HepG2 (cell line): ENCODE data around the gene ADAR. TPM values are rescaled to one million over a fixed set of nuclear protein-coding genes. Genes with fewer than 3 reads are reported as not detected.
A peak's percentile ranks its signal among the peaks of the same experiment; 100 is the strongest.

Experiments
- ASH2L ChIP-seq: fragments of 300-600, 200-600 bp; sonication (generic); IDR thresholded peaks from 2 replicates; pipeline ENCODE4 v1.7.0; 2017; ENCODE audit warnings: low read depth, mild to moderate bottlenecking, moderate library complexity, mixed read lengths, low read length; ENCODE audit not compliant: insufficient read length
- CEBPG ChIP-seq: IDR thresholded peaks from 2 replicates; pipeline ENCODE4 v1.6.1; 2016
- FOXA1 ChIP-seq, 2 experiments: fragments of 450-650 bp in 1 of 2; sonication (generic) in 1 of 2; formaldehyde crosslinking in 1 of 2; IDR thresholded peaks; 2 replicates each; pipeline versions ENCODE4 v1.4.0 to v1.6.1; 2016 to 2020; ENCODE audit warnings: missing genetic modification reagents in 1 of 2
- GATAD2A ChIP-seq: IDR thresholded peaks from 2 replicates; pipeline ENCODE4 v1.6.1; 2016
- HNF4A ChIP-seq: sonication (generic); formaldehyde crosslinking; IDR thresholded peaks from 2 replicates; pipeline ENCODE4 v1.4.0; 2020; ENCODE audit warnings: missing genetic modification reagents
- RFX3 ChIP-seq: IDR thresholded peaks from 2 replicates; pipeline ENCODE4 v1.6.1; 2016; ENCODE audit warnings: missing biosample characterization, missing genetic modification reagents
- SAP130 ChIP-seq: IDR thresholded peaks from 2 replicates; pipeline ENCODE4 v1.6.1; 2016; ENCODE audit warnings: low read depth
- TRIM24 ChIP-seq: sonication (generic); formaldehyde crosslinking; IDR thresholded peaks from 2 replicates; pipeline ENCODE4 v1.8.0; 2022; ENCODE audit warnings: mild to moderate bottlenecking, missing genetic modification reagents
- YEATS2 ChIP-seq: sonication (generic); formaldehyde crosslinking; IDR thresholded peaks from 2 replicates; pipeline ENCODE4 v1.4.0; 2020; ENCODE audit warnings: missing genetic modification reagents, borderline replicate concordance
- ZBTB7A ChIP-seq: sonication (generic); formaldehyde crosslinking; IDR thresholded peaks from 2 replicates; pipeline ENCODE4 v1.8.0; 2022; ENCODE audit warnings: mild to moderate bottlenecking, missing genetic modification reagents
- ZFP90 ChIP-seq: sonication (generic); formaldehyde crosslinking; IDR thresholded peaks from 2 replicates; pipeline ENCODE4 v1.8.0; 2022; ENCODE audit warnings: missing genetic modification reagents, mild to moderate bottlenecking, inconsistent platforms, borderline replicate concordance
- ZHX1 ChIP-seq: sonication (generic); formaldehyde crosslinking; IDR thresholded peaks from 2 replicates; pipeline ENCODE4 v1.8.1; 2022; ENCODE audit warnings: low read depth, mild to moderate bottlenecking, missing genetic modification reagents
- ZIK1 ChIP-seq: sonication (generic); formaldehyde crosslinking; IDR thresholded peaks from 2 replicates; pipeline ENCODE4 v1.5.0; 2020; ENCODE audit warnings: mild to moderate bottlenecking, low read depth, missing genetic modification reagents, borderline replicate concordance
- ZNF207 ChIP-seq: fragments of 450-650 bp; IDR thresholded peaks from 2 replicates; pipeline ENCODE4 v1.6.1; 2016; ENCODE audit warnings: antibody characterized with exemption, borderline replicate concordance
- ZNF235 ChIP-seq: sonication (generic); formaldehyde crosslinking; IDR thresholded peaks from 2 replicates; pipeline ENCODE4 v1.8.1; 2023; ENCODE audit warnings: mild to moderate bottlenecking, missing genetic modification reagents, borderline replicate concordance
- ZNF430 ChIP-seq: sonication (generic); formaldehyde crosslinking; IDR thresholded peaks from 2 replicates; pipeline ENCODE4 v1.9.0; 2021; ENCODE audit warnings: mild to moderate bottlenecking, missing genetic modification reagents
- ZNF432 ChIP-seq: sonication (generic); formaldehyde crosslinking; IDR thresholded peaks from 2 replicates; pipeline ENCODE4 v1.5.0; 2020; ENCODE audit warnings: missing genetic modification reagents, mild to moderate bottlenecking, borderline replicate concordance
- ZNF543 ChIP-seq: sonication (generic); formaldehyde crosslinking; IDR thresholded peaks from 2 replicates; pipeline ENCODE4 v1.4.0; 2020; ENCODE audit warnings: mild to moderate bottlenecking, missing genetic modification reagents
- ZNF563 ChIP-seq: sonication (generic); formaldehyde crosslinking; IDR thresholded peaks from 2 replicates; pipeline ENCODE4 v1.8.0; 2022; ENCODE audit warnings: mild to moderate bottlenecking, moderate library complexity, missing genetic modification reagents
- ZNF570 ChIP-seq: sonication (generic); formaldehyde crosslinking; IDR thresholded peaks from 2 replicates; pipeline ENCODE4 v1.4.0; 2020; ENCODE audit warnings: mild to moderate bottlenecking, missing genetic modification reagents, borderline replicate concordance
- ZNF639 ChIP-seq: conservative IDR thresholded peaks from 2 replicates; pipeline ENCODE4 v1.6.1; 2018; ENCODE audit warnings: missing genetic modification reagents
- ZNF720 ChIP-seq: sonication (generic); formaldehyde crosslinking; IDR thresholded peaks from 2 replicates; pipeline ENCODE4 v1.4.0; 2020; ENCODE audit warnings: missing genetic modification reagents
- ZNF740 ChIP-seq: sonication (generic); formaldehyde crosslinking; IDR thresholded peaks from 2 replicates; pipeline ENCODE4 v1.4.0; 2020; ENCODE audit warnings: missing genetic modification reagents
- ZNF770 ChIP-seq: sonication (generic); formaldehyde crosslinking; IDR thresholded peaks from 2 replicates; pipeline ENCODE4 v1.5.0; 2020; ENCODE audit warnings: mild to moderate bottlenecking, missing genetic modification reagents
- ZSCAN25 ChIP-seq: sonication (generic); formaldehyde crosslinking; IDR thresholded peaks from 2 replicates; pipeline ENCODE4 v1.8.0; 2022; ENCODE audit warnings: mild to moderate bottlenecking, missing genetic modification reagents
- polyA plus RNA-seq, 8 experiments: library from polyadenylated mRNA; depleted of rRNA in 3 of 8; stranded (reverse) in 7 of 8; unstranded in 1 of 8; fragments of >200 nt; fragmentation: Illumina TruSeq in 4 of 8; extraction: Trizol in 4 of 8; gene quantifications; 2 replicates each; pipeline versions ENCODE4 v1.2.1 to v1.2.3, GENCODE V29; 2011 to 2016; ENCODE audit warnings: low read depth in 4 of 8, missing spikeins in 1 of 8, mixed read lengths in 1 of 8; ENCODE audit not compliant: insufficient read depth in 1 of 8
- total RNA-seq, 5 experiments: library from RNA; depleted of rRNA; stranded (reverse); fragments of >200 nt; fragmentation: Illumina TruSeq; extraction: Trizol; gene quantifications; 2 replicates each; pipeline ENCODE4 v1.2.3, GENCODE V29; 2016; ENCODE audit warnings: low read depth in 1 of 5

Gene ADAR
- total and polyA plus RNA-seq, 2 of the 13 experiments (the other 11 are each of a cell fraction or from before 2014, with no cell fraction given), result 70.8 to 86.2 TPM

GRCh38 chr1:154608397-154609270, 648 bp upstream of the ADAR start (continued):
- TF ChIP-seq ASH2L (peak; percentile 24), ZNF720 (no peak), ZNF563 (CRISPR knock-in tag) (0 out of 2 replicates have a peak, but pooled peaks have one; percentile 33), YEATS2 (CRISPR knock-in tag) (no peak), ZNF432 (CRISPR knock-in tag) (no peak), ZNF207 (no peak), ZSCAN25 (CRISPR knock-in tag) (no peak), ZNF770 (CRISPR knock-in tag) (0 out of 2 replicates have a peak, but pooled peaks have one; percentile 33), GATAD2A (CRISPR knock-in tag) (no peak; the same call in 1 of the 2 replicates), RFX3 (CRISPR knock-in tag) (no peak), ZHX1 (CRISPR knock-in tag) (no peak), FOXA1 (IDR thresholded peaks at IDR 0.05) (no peak), FOXA1 (CRISPR knock-in tag; IDR thresholded peaks at IDR 0.05) (no peak), ZNF639 (CRISPR knock-in tag) (no peak), ZIK1 (no peak), SAP130 (peak; percentile 36), CEBPG (CRISPR knock-in tag) (no peak), ZNF235 (CRISPR knock-in tag) (no peak), ZBTB7A (CRISPR knock-in tag) (no peak), ZNF570 (no peak), ZFP90 (CRISPR knock-in tag) (no peak), TRIM24 (CRISPR knock-in tag) (no peak), HNF4A (peak; percentile 53), ZNF543 (CRISPR knock-in tag) (no peak), ZNF430 (no peak), ZNF740 (CRISPR knock-in tag) (peak; percentile 31; the same call in 1 of the 2 replicates)
